IgD-negative memory B cell (primary cell): ENCODE results near the gene GNAZ. TPM values are rescaled to one million over a fixed set of nuclear protein-coding genes. Genes with fewer than 3 reads are reported as not detected.
A peak's percentile ranks its signal among the peaks of the same experiment; 100 is the strongest.
"Not testable (repeated sequence)": the region's sequence is repeated elsewhere in the genome, so short reads cannot be mapped to it uniquely, and the experiment has no call there.

Experiments used
- H3K27ac Mint-ChIP-seq, 3 donors: one replicate each; pipeline ENCODE4 v1.8.0; 2020 to 2022; ENCODE audit warnings: mild to moderate bottlenecking in 3 of 3, mixed read lengths in 3 of 3, moderate library complexity in 1 of 3
- H3K27me3 Mint-ChIP-seq: one replicate; pipeline ENCODE4 v1.8.0; 2021; ENCODE audit warnings: mixed read lengths
- H3K36me3 Mint-ChIP-seq: one replicate; pipeline ENCODE4 v1.8.0; 2020; ENCODE audit warnings: mild to moderate bottlenecking, mixed read lengths
- H3K4me1 Mint-ChIP-seq, 3 donors: one replicate each; pipeline ENCODE4 v1.8.0; 2020 to 2022; ENCODE audit warnings: mixed read lengths in 3 of 3, mild to moderate bottlenecking in 1 of 3
- H3K4me3 Mint-ChIP-seq, 4 donors: one replicate each; pipeline ENCODE4 v1.8.0; 2020 to 2022; ENCODE audit warnings: mild to moderate bottlenecking in 4 of 4, mixed read lengths in 4 of 4, moderate library complexity in 3 of 4
- H3K9me3 Mint-ChIP-seq, 3 donors: one replicate each; pipeline ENCODE4 v1.8.0; 2020 to 2021; ENCODE audit warnings: mixed read lengths in 3 of 3, mild to moderate bottlenecking in 1 of 3
- polyA plus RNA-seq: library from polyadenylated mRNA; unstranded; fragments of 300-500 nt; fragmentation: Illumina TruSeq; gene quantifications from one replicate; pipeline ENCODE4 v1.2.3, GENCODE V29; 2021

The GNAZ gene
- polyA plus RNA-seq, 1 donor from 2014 or later = 2.0 TPM

DNA sequence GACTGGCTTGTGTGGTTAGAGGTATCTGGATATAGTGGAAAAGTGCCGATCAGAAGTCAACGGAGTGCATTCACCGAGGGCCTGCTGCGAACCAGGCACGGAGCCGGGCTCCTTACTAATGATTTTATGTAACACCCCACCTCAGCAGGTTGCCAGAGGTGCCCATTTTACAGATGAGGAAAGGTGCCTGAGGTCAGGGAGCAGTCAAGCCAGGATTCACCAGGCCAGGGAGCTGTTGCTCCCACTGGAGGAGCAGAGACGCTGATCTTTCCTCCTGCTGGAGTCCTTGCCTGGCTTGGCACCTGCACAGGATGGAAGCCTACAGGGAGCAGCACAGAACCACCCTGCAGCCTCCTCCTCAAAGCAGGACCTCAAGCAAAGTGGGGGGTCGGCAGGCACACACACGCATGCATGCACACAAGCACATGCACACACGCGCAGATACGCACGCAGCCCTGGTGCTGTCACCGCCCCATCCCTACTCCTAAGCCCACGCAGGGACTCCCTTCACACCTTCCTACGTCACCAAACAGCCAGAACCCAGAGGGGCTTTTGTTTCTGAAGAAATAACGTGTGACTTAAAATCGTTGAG is 55.3 kb downstream of the GNAZ start:
- H3K9me3 Mint-ChIP-seq = no peaks in the 10 kb centered on the region
- no peak overlapping the region for H3K27ac Mint-ChIP-seq
- H3K4me1 Mint-ChIP-seq = peaks cover 0 to 7% (median 5%) of the 10 kb centered on the region in 3 donors
- no peaks in the 10 kb centered on the region for H3K27me3 Mint-ChIP-seq
- peaks cover 1% of the 10 kb centered on the region for H3K36me3 Mint-ChIP-seq
- H3K4me3 Mint-ChIP-seq = no peak overlapping the region

DNA sequence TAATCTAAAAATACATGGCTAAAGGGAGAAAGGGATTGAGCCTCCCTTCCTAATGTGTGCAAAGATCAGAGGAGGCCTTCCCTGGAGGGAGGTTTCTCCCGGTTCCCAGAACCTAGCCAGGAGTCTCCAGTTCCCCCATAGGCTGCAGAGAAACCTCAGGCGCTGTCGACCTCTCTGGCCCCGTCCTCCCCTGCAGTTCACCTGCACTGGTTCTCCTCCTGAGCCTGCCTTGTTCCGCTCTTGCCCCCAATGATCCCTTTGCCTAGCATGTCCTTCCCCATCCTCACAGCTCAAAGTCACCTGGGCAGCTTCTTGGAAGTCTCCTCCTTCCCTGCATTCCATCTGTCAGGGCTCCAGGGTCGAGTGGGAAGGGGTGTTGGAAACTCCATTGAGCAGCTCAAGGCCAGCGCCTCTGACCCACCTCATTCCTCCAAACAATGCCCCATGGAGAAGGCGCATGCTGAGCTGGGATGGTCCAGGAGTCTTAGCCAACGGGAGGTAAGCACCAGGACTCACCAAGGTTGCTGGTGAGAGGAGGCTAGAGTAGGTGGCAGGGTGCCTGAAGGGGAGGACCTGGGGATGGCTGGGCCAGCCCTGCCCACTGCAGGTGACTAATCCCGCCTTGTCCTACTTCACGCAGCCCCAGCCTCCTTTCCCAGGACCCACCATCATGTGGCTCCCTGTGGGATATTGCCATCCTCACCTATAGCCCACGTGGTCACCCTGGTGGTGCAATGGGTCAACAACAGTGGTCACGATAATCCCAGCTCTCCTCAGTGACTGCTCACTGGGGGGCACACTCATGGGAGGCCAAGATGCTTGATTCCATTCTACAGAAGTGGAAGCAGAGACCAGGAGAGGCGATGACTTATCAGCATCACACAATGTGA is 56.1 kb downstream of the GNAZ start:
- Mint-ChIP-seq H3K4me1 (peaks cover 0 to 7% (median 5%) of the 10 kb centered on the region in 3 donors), H3K27ac (no peak overlapping the region)

DNA sequence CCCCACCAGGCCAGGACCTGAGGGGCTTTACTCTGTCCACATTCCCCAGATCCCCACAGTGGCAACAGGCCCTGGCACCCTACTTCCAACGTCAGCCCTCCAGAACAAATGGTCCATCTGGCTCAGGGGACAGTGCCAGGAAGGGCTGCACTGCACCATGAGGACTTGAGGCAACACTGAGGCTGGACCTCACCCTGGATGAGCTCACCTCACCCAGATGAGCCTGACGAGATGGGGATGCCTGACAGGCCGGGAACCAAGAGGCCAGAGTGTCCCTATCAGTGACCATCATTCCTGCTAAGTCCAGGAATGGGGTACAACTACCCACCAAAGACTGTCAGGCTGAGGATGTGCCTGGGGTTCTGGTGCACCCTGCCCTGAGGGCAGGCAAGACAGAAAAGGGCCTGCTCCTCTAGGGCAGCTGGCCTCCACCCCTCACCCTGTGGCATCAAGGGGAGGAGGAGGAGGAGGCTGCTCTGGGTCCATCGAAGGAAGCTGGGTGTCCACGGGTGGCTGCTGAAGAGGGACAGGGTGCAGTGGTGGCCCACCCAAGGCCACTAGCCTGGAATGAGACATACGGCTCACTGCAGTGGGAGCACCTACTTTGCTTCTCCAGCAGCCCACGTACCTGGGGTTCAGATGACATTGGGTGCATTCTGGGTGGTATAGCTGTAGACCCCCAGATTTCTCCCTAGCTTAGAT is 56.9 kb downstream of the GNAZ start:
- no peaks in the 10 kb centered on the region for H3K9me3 Mint-ChIP-seq
- H3K4me3 Mint-ChIP-seq = no peak overlapping the region
- H3K36me3 Mint-ChIP-seq = peaks cover 1% of the 10 kb centered on the region
- no peak overlapping the region for H3K27ac Mint-ChIP-seq
- H3K4me1 Mint-ChIP-seq = peaks cover 0 to 7% (median 5%) of the 10 kb centered on the region in 3 donors
- no peaks in the 10 kb centered on the region for H3K27me3 Mint-ChIP-seq

More for the DNA sequence above, 56.1 kb downstream of the GNAZ start:
- H3K27me3 Mint-ChIP-seq = no peaks in the 10 kb centered on the region
- peaks cover 1% of the 10 kb centered on the region for H3K36me3 Mint-ChIP-seq
- H3K9me3 Mint-ChIP-seq = no peaks in the 10 kb centered on the region
- H3K4me3 Mint-ChIP-seq = no peak overlapping the region

DNA sequence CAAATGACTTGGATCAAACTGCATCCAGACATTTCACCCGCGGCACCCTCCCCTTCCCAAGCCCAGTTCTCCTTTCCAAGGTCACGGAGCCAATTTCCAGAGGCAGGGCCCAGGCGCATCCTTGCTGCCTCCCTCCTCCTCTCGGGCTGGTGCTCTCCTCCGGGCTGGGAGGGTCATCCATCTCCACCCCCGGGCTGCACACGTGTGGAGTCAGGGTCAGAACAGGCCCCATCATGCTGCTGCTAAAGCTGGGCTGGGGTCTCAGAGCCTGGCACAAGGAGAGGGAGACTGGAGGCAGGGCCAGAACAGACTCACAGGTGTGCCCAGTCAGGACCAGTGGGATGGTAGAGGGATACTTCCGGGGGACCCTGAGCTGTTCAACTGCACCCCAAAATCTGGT is 57.5 kb downstream of the GNAZ start:
- Mint-ChIP-seq H3K36me3 (peaks cover 1% of the 10 kb centered on the region), H3K27ac (no peak overlapping the region), H3K4me1 (peaks cover 0 to 7% (median 5%) of the 10 kb centered on the region in 3 donors), H3K4me3 (no peak overlapping the region), H3K9me3 (no peaks in the 10 kb centered on the region), H3K27me3 (no peaks in the 10 kb centered on the region)

DNA sequence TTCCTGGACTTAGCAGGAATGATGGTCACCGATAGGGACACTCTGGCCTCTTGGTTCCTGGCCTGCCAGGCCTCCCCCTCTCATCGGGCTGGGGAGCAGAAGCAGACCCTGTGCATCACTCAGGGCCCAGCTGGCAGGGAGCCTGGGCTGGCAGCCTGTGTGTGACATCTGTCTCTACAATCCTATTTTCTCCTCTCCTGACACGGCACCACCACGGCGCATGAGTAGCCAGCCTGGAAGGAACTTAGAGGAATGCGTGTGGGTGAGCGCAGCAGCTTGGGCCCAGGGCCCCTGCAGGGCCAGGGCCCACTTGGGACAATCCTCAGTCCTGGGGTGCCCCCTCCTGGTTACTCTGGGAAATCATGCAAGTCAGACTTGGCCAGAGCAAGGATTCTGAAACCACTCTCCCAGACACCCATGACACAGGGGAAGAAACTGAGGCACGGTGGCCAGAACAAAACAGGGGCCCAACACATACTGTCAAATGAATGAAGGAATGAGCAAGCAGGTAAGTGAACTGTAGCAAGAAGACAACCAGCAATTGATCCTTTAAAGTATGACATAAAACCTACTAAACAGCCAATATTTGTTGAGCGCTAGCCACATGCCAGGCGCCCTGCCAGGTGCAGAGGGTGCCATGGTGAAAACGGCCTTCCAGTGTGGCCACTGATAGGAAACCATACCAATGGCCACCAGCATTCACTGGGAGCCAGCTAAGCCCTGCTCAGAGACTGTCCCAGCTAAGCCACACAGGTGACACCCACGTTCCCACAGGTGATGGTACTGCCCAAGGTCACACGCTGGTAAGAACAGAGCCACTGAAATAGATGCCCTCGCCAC is 58.2 kb downstream of the GNAZ start:
- Mint-ChIP-seq H3K4me3 (peak overlapping the region in 1 of 4 donors; percentile 15), H3K9me3 (no peaks in the 10 kb centered on the region), H3K27ac (peak overlapping the region in 2 of 3 donors; percentile 2 to 67), H3K36me3 (peaks cover 1% of the 10 kb centered on the region), H3K27me3 (no peaks in the 10 kb centered on the region), H3K4me1 (peaks cover 0 to 7% (median 5%) of the 10 kb centered on the region in 3 donors)

DNA sequence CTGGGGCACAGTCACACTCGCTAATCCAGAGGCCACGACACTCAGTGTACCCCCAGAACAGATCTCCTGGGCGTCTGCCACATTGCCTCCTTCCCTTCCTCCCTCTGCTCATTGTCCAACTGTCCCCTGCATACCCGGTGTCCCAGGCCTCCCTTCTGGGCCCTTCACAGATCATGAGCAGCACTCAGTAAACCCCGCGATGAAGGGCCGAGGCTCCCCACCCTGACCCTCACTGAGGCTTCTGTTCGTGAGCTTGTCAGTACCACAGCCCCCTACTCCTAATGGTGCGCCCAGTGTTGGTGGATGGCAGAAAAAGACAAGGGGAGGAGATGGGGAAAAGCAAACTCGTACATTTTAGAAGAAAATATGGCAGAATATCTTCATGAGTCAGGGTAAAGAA is 58.8 kb downstream of the GNAZ start:
- Mint-ChIP-seq H3K4me3 (no peak overlapping the region), H3K36me3 (peaks cover 1% of the 10 kb centered on the region), H3K27ac (no peak overlapping the region), H3K4me1 (peaks cover 0 to 7% (median 5%) of the 10 kb centered on the region in 3 donors), H3K27me3 (no peaks in the 10 kb centered on the region), H3K9me3 (no peaks in the 10 kb centered on the region)

DNA sequence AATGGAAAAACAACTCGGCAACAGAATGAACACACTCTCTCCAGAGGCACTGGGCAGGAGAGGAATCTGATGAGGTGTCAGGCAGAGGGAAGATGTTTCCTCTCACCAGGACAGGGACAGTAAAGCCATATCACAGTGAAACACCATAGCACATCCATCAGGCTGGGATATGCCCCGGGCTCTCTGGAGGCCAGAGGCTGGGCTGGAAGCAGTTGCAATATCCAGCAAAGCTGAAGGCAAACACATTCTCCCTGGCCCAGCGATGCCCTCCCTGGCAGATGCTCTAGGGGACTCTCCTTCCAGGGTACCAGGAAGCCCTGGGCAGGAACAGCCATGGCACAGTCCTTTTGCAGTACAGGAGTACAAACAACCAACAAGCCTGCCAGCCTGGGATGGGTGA is 60.4 kb downstream of the GNAZ start:
- peaks cover 0 to 7% (median 5%) of the 10 kb centered on the region in 3 donors for H3K4me1 Mint-ChIP-seq
- H3K4me3 Mint-ChIP-seq = no peak overlapping the region
- no peak overlapping the region for H3K27ac Mint-ChIP-seq

DNA sequence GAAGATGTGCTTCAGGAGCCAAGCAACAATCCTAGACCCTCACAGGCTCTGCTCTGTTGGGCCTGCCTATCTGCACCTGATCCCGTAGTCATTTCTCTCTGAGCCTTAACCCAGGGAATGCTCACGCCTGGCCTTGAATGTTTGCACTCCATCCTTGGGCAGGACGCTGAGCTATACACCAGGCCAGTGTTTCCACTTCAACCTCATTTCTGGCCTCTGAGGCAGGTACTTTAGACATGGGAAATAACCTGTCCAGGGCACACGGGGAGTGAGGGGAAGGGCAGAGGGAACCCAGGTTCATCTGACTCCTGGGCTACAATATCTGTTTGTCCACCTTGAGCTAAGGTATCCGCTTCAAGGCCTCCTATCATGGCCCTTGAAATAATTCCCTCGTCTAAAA is 61.6 kb downstream of the GNAZ start:
- no peak overlapping the region for H3K4me3 Mint-ChIP-seq
- H3K27ac Mint-ChIP-seq = no peak overlapping the region
- peaks cover 0 to 13% (median 7%) of the 10 kb centered on the region in 3 donors for H3K4me1 Mint-ChIP-seq
- peaks cover 1% of the 10 kb centered on the region for H3K36me3 Mint-ChIP-seq
- H3K9me3 Mint-ChIP-seq = no peaks in the 10 kb centered on the region
- no peaks in the 10 kb centered on the region for H3K27me3 Mint-ChIP-seq

More for the DNA sequence above, 60.4 kb downstream of the GNAZ start:
- H3K9me3 Mint-ChIP-seq = no peaks in the 10 kb centered on the region
- peaks cover 1% of the 10 kb centered on the region for H3K36me3 Mint-ChIP-seq
- H3K27me3 Mint-ChIP-seq = no peaks in the 10 kb centered on the region

DNA sequence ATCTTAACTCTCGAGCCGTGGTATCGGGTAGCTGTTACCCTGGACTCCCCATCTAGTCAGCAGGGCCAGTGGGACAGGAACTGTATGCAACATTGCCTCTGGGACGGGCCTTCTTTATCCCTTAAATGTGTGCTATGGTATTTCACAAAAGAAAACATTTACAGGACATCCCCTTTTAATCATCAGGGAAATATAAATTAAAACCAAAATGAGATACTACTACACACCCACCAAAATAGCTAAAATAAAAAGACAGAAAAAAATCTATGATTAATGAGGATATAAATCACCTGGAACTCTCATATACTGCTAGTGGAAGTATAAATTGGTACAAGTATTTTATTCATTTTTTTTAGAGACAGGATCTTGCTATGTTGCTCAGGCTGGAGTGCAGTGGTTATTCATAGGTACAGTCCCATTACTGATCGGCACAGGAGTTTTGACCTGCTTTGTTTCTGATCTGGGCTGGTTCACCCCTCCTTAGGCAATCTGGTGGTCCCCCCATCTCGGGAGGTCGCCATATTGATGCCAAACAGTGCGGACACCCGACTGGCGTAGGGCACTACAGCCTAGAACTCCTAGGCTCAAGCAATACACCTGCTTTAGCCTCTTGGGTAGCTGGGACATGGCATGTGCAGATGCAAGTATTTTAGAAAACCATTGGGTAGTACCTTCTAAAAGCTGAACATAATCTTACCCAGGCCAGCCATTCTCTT is 62.2 kb downstream of the GNAZ start:
- Mint-ChIP-seq H3K4me1 (peaks cover under 1 to 18% (median 7%) of the 10 kb centered on the region in 3 donors), H3K27ac (no peak overlapping the region), H3K27me3 (no peaks in the 10 kb centered on the region), H3K9me3 (no peaks in the 10 kb centered on the region), H3K36me3 (peaks cover 1% of the 10 kb centered on the region), H3K4me3 (no peak overlapping the region)

DNA sequence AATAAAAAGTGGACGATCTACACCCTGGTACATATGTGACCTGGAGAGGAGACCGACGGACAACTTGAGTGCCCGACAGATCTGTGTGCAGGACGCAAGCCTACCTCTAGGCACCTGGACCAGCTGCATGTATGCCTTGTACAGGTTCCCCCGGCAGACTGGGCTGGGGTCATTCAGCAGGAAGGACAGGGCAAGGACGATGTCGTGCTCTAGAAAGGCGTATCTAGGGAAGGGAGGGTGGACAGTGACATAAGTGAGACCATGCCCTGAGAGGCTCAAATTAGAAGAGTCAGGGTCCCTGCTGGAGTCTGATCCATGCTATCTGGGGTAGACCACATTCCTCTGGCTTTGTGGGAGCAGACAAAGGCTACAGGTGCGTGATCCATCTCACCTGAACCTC is 63.6 kb downstream of the GNAZ start:
- no peaks in the 10 kb centered on the region for H3K27me3 Mint-ChIP-seq
- peak overlapping the region in 2 of 3 donors; percentile 21 to 57 for H3K27ac Mint-ChIP-seq

DNA sequence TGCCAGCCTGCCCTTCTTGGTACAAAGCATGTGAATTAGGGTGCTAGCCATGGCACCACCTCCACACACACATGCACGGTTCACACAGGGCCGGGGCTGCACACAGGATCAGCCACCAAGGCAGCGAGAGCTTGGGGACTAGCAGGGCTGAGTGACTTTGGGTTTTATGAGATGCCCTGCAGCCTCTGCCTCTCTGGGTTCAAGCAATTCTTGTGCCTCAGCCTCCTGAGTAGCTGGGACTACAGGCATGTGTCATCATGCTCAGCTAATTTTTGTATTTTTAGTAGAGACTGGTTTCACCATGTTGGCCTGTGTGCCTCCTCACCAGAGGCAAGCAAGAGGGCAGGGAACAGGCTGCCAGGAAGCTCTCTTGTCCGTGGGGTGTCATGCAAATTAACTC is 66.7 kb downstream of the GNAZ start:
- H3K4me1 Mint-ChIP-seq = peaks cover 18 to 35% (median 20%) of the 10 kb centered on the region in 3 donors
- not testable (repeated sequence) for H3K27me3 Mint-ChIP-seq, H3K36me3 Mint-ChIP-seq, H3K9me3 Mint-ChIP-seq
- H3K4me3 Mint-ChIP-seq = peak overlapping the region in 1 of 4 donors; percentile 12
- peak overlapping the region in 2 of 3 donors; percentile 93 to 98 for H3K27ac Mint-ChIP-seq

More for the DNA sequence above, 63.6 kb downstream of the GNAZ start:
- Mint-ChIP-seq H3K36me3 (no peaks in the 10 kb centered on the region), H3K4me3 (peak overlapping the region in 1 of 4 donors; percentile 14), H3K4me1 (peaks cover 11 to 24% (median 12%) of the 10 kb centered on the region in 3 donors), H3K9me3 (no peaks in the 10 kb centered on the region)

DNA sequence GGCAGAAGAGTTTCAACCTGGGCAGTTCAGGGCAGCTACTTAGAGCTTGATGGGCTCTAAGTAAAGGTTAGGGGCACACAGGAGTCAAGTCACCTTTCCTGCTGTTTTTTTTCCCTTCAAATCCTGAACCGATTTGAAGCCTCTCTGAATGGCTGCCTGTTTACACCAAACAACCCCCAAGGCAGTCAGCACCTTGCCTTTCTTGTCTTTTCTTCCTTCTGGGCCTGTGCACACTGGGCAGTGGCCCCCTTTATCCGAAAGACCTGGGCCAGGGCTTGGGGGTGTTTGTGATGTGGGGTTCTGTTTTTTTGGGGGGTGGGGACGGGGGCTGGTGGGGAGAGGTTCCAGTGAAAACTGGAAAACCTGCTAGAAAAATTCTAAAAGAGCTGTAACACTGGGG is 67.1 kb downstream of the GNAZ start:
- Mint-ChIP-seq H3K4me3 (peak overlapping the region in 3 of 4 donors; percentile 19 to 87 (median 77)), H3K36me3 (no peaks in the 10 kb centered on the region), H3K9me3 (no peaks in the 10 kb centered on the region), H3K4me1 (peaks cover 23 to 39% (median 23%) of the 10 kb centered on the region in 3 donors), H3K27ac (peak overlapping the region; percentile 77 to 98 (median 93)), H3K27me3 (no peaks in the 10 kb centered on the region)

DNA sequence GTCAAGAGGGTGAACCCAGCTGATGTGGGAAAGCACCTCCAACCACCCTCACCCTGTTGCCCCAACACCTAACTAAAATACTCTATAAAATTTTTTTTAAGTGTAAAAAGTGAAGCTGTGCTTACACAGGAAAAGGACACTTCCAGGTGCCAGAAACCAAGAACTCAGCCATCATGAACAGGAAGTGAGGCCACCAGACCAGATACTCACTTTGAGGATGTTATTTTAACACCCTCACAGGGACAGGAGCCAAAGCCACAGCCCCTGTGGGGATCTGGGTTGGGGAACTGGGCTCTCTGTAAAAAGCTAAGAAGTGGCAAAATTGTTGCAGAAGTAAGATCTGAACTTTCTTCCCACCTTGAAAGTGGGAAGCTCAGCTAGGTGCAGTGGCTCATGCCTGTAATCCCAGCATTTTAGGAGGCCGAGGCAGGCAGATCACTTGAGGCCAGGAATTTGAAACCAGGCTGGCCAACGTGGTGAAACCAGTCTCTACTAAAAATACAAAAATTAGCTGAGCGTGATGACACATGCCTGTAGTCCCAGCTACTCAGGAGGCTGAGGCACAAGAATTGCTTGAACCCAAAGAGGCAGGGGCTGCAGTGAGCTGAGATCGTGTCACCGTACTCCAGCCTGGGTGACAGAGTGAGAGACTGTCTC is 67.7 kb downstream of the GNAZ start:
- H3K4me3 Mint-ChIP-seq = peak overlapping the region in 3 of 4 donors; percentile 68 to 87 (median 77)
- H3K27me3 Mint-ChIP-seq = no peaks in the 10 kb centered on the region
- H3K4me1 Mint-ChIP-seq = peaks cover 23 to 43% (median 27%) of the 10 kb centered on the region in 3 donors
- H3K27ac Mint-ChIP-seq = peak overlapping the region; percentile 77 to 98 (median 93)
- H3K9me3 Mint-ChIP-seq = peaks cover 0 to 1% (median 0%) of the 10 kb centered on the region in 3 donors
- H3K36me3 Mint-ChIP-seq = no peaks in the 10 kb centered on the region
